ENCODE results near the gene PIK3R1. TPM values are rescaled to one million over a fixed set of nuclear protein-coding genes. Genes with fewer than 3 reads are reported as not detected.

Gene PIK3R1
- total RNA-seq, 1 experiment from 2014 or later, result 151 TPM

DNA sequence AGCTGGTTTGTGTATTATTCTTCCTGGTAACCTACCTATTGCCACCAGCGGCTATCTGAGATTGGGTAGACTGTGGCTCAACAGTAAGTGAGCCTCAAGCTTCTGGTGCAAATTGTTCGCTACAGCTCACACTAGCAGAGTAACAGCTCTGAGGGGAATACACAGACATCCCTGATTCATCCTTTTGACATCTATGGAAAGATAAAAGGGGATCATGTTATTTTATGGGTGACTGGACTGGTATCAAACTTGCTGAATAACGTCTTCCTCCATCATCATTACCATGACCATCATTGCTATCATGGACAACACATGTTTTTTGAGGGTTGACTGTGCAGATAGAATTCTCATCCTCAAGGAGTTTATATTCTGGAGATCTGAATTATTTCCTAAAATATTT lies 129.6 kb downstream of the PIK3R1 start:
- Mint-ChIP-seq H3K27me3 (ENCODE audit: insufficient read depth, unreplicated experiment) (no peaks in the 10 kb centered on the region), H3K27ac (ENCODE audit: low read depth, unreplicated experiment) (peak overlapping the region; percentile 94), H3K36me3 (ENCODE audit: insufficient read depth, unreplicated experiment) (no peaks in the 10 kb centered on the region), H3K4me1 (ENCODE audit: insufficient read depth, unreplicated experiment) (peaks cover 38% of the 10 kb centered on the region), H3K9me3 (ENCODE audit: unreplicated experiment) (no peaks in the 10 kb centered on the region), H3K4me3 (ENCODE audit: unreplicated experiment) (peak overlapping the region; percentile 9)
- DNase-seq (ENCODE audit: unreplicated experiment), result no peak
- BruUV-seq (replicated peaks), result no TSS peak
- ChIA-PET POLR2A (interaction anchor here (0.9 to 1.1 kb wide), 5 partner anchors 18 to 872 kb away, joined by 3 to 5 read pairs (median 3); a partner anchor contains a TSS), CTCF (interaction anchor here (0.8 kb wide), 1 partner anchor 74 kb away, joined by 4 read pairs; no protein-coding TSS in a partner anchor)
- TF ChIP-seq, protein P1, sequence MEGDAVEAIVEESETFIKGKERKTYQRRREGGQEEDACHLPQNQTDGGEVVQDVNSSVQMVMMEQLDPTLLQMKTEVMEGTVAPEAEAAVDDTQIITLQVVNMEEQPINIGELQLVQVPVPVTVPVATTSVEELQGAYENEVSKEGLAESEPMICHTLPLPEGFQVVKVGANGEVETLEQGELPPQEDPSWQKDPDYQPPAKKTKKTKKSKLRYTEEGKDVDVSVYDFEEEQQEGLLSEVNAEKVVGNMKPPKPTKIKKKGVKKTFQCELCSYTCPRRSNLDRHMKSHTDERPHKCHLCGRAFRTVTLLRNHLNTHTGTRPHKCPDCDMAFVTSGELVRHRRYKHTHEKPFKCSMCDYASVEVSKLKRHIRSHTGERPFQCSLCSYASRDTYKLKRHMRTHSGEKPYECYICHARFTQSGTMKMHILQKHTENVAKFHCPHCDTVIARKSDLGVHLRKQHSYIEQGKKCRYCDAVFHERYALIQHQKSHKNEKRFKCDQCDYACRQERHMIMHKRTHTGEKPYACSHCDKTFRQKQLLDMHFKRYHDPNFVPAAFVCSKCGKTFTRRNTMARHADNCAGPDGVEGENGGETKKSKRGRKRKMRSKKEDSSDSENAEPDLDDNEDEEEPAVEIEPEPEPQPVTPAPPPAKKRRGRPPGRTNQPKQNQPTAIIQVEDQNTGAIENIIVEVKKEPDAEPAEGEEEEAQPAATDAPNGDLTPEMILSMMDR (IDR thresholded peaks at IDR 0.05; ENCODE audit: unreplicated experiment), result no peak
- intact Hi-C loops (cut with micrococcal nuclease), result no loop called here

DNA sequence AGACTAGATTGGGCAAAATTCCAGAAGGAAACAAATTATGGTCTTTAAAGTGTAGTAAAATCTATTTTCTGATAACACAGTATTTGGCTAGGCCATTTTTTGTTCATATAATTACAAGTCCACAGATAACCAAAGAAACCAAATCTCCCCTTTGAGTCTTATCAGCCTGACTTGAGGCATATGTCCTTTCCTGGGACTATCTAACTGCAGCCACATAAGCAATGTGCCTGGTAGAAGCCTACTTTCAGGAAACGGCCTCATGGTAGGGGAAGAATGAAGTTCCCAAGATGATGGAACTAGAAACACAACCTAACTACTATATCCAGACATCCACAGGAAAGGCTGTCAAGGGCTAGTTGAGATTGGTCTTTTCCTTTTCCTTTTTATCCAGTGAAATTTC lies 130.0 kb downstream of the PIK3R1 start:
- peak overlapping the region; percentile 94 for H3K27ac Mint-ChIP-seq (ENCODE audit: low read depth, unreplicated experiment)
- H3K27me3 Mint-ChIP-seq (ENCODE audit: insufficient read depth, unreplicated experiment), result no peaks in the 10 kb centered on the region
- TF ChIP-seq, protein P1 (IDR thresholded peaks at IDR 0.05; ENCODE audit: unreplicated experiment), result no peak
- no TSS peak for BruUV-seq (replicated peaks)
- intact Hi-C loops (cut with micrococcal nuclease), result no loop called here
- no peaks in the 10 kb centered on the region for H3K9me3 Mint-ChIP-seq (ENCODE audit: unreplicated experiment)
- DNase-seq (ENCODE audit: unreplicated experiment), result no peak
- peaks cover 38% of the 10 kb centered on the region for H3K4me1 Mint-ChIP-seq (ENCODE audit: insufficient read depth, unreplicated experiment)
- ChIA-PET CTCF (interaction anchor here (0.8 kb wide), 1 partner anchor 74 kb away, joined by 4 read pairs; no protein-coding TSS in a partner anchor), POLR2A (interaction anchor here (0.9 to 1.1 kb wide), 3 partner anchors 17 to 42 kb away, joined by 3 to 5 read pairs (median 3); no protein-coding TSS in a partner anchor)
- H3K36me3 Mint-ChIP-seq (ENCODE audit: insufficient read depth, unreplicated experiment), result no peaks in the 10 kb centered on the region
- no peak overlapping the region for H3K4me3 Mint-ChIP-seq (ENCODE audit: unreplicated experiment)

DNA sequence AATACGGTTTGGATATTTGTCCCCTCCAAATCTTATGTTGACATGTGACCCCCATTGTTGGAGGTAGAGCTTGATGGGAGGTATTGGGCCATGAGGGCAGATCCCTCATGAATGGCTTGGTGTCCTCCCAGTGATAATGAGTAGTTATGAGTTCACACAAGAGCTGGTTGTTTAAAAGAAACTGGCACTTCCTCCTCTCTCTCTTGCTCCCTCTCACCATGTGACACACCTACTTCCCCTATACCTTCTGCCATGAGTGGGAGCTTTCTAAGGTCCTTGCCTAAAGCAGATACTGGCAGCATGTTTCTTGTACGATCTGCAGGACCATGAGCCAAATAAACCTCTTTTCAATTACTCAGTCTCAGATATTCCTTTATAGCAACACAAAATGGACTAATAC lies 132.0 kb downstream of the PIK3R1 start:
- Mint-ChIP-seq H3K27ac (ENCODE audit: low read depth, unreplicated experiment) (no peak overlapping the region), H3K4me1 (ENCODE audit: insufficient read depth, unreplicated experiment) (peaks cover 28% of the 10 kb centered on the region), H3K36me3 (ENCODE audit: insufficient read depth, unreplicated experiment) (no peaks in the 10 kb centered on the region), H3K9me3 (ENCODE audit: unreplicated experiment) (no peaks in the 10 kb centered on the region), H3K27me3 (ENCODE audit: insufficient read depth, unreplicated experiment) (no peaks in the 10 kb centered on the region), H3K4me3 (ENCODE audit: unreplicated experiment) (no peak overlapping the region)
- ChIA-PET POLR2A (no interaction called here), CTCF (interaction anchor here (0.6 kb wide), 1 partner anchor 26 kb away, joined by 5 read pairs; no protein-coding TSS in a partner anchor)
- TF ChIP-seq, protein P1 (IDR thresholded peaks at IDR 0.05; ENCODE audit: unreplicated experiment), result no peak
- BruUV-seq (replicated peaks), result no TSS peak
- intact Hi-C loops (cut with micrococcal nuclease), result no loop called here
- no peak for DNase-seq (ENCODE audit: unreplicated experiment)

DNA sequence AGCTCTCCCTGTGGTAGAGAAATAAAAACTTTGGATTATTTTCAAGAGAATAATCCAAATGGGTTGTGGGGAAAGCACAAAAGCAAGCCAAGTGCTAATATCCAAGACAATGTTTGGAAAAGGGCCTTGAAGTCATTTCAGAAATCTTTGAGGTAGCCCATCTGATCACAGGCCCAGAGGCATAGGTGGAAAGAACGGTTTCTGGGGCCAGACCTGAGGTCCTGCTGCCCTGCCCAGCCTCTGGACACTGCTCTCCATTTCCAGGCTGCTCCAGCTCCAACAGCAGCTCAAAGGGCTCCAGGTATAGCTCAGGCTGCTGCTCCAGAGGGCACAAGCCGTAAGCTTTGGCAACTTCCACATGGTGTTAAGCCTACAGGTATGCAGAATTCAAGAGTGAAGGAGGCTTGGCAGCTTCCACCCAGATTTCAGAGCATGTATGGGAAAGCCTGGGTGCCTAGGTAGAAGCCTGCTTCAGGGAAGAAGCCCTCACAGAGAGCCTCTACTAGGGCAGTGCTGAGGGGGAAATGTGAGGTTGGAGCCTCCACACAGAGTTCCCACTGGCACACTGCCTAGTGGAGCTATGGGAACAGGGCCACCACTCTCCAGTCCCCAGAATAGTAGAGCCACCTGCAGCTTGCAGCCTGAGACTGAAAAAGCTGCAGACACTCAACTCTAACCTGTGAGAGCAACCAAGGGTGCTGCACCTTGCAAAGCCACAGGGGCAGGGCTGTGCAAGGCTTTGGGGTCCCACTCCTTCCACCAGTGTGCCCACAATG lies 133.1 kb downstream of the PIK3R1 start:
- no peaks in the 10 kb centered on the region for H3K36me3 Mint-ChIP-seq (ENCODE audit: insufficient read depth, unreplicated experiment)
- no peaks in the 10 kb centered on the region for H3K27me3 Mint-ChIP-seq (ENCODE audit: insufficient read depth, unreplicated experiment)
- no peak for DNase-seq (ENCODE audit: unreplicated experiment)
- ChIA-PET CTCF (no interaction called here), POLR2A (no interaction called here)
- intact Hi-C loops (cut with micrococcal nuclease), result no loop called here
- no peak overlapping the region for H3K4me3 Mint-ChIP-seq (ENCODE audit: unreplicated experiment)
- no peak overlapping the region for H3K27ac Mint-ChIP-seq (ENCODE audit: low read depth, unreplicated experiment)
- TF ChIP-seq, protein P1 (IDR thresholded peaks at IDR 0.05; ENCODE audit: unreplicated experiment), result no peak
- no peaks in the 10 kb centered on the region for H3K9me3 Mint-ChIP-seq (ENCODE audit: unreplicated experiment)
- peaks cover 17% of the 10 kb centered on the region for H3K4me1 Mint-ChIP-seq (ENCODE audit: insufficient read depth, unreplicated experiment)
- no TSS peak for BruUV-seq (replicated peaks)

Data from MCF 10A (cell line).